HG03108 (cell line): ENCODE data around the gene CDC34.

Experiments
- ATAC-seq: cut with Tn5 transposase; IDR thresholded peaks from one replicate; pipeline ENCODE4 v1.9.1; 2021; ENCODE audit warnings: moderate library complexity; ENCODE audit not compliant: unreplicated experiment

Gene CDC34, protein sequence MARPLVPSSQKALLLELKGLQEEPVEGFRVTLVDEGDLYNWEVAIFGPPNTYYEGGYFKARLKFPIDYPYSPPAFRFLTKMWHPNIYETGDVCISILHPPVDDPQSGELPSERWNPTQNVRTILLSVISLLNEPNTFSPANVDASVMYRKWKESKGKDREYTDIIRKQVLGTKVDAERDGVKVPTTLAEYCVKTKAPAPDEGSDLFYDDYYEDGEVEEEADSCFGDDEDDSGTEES

DNA sequence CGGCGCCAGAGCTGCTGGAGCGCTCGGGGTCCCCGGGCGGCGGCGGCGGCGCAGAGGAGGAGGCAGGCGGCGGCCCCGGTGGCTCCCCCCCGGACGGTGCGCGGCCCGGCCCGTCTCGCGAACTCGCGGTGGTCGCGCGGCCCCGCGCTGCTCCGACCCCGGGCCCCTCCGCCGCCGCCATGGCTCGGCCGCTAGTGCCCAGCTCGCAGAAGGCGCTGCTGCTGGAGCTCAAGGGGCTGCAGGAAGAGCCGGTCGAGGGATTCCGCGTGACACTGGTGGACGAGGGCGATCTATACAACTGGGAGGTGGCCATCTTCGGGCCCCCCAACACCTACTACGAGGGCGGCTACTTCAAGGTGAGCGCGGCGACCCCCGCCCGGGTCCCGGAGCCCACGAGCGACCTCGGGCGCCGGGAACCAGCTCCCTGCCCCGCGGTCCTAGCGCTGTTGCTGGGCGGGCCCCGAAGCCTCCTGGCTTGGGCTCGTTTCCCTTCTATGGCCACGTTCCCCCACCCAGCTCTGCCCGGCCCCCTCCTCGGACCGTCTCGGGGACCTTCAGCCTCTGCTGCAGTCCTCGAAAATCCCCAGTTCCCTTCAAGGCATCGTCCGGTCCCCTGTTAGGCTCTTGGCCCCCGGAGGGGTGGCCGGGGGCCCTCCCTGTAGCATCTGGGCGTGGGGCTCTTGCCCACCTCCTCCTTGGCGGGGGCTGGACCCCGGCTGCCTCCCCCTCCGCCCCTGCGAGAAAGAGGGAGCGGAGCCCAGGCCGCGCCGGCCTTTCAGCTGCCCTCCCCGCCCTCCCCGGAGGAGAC, at the start of gene CDC34:
Gene CDC34, plus strand, starts transcription at position 8 of the 808 bp plus-strand sequence. Its CDS starts 172 bp downstream, at position 180.
- ATAC-seq = peak; percentile 19

DNA sequence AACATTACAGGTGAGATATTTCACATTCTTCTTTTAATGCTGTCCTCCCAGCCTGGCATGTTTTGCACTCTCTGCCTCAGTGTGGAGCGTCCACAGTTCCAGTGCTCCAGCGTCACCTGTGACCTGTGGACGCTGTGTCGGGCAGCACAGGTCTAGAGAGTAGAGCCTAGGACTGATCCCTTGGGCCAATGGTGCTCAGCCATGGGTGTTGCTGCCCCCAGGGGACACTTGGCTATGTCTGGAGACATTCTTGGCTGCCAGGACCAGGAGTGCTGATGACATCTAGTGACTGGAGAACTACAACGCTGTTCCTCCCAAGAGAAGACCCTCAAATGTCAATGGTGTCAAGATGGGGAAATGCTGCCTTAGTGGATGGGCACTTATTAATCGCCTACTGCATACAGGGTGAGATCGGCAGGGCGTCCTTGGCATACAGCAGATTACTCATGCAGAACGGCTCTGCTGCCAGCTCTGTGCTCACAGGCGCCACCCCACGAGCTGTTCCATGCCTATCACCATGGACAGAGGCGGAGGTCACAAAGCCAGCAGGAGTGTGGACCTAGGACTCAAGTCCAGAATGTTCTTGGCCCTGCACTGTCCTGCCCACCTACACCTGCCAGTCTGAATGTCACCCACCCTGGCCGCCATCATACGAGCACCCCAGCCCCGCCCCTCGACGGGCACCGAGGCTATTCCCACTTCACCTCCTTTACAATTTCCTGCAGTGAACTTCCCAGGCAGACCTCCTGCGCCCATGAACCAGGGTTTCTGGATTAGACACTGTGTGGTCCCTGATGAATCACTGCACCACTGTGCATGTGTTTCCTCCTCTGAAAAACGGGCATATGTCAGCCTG, 49.1 kb upstream of the CDC34 start:
- no peak for ATAC-seq

DNA sequence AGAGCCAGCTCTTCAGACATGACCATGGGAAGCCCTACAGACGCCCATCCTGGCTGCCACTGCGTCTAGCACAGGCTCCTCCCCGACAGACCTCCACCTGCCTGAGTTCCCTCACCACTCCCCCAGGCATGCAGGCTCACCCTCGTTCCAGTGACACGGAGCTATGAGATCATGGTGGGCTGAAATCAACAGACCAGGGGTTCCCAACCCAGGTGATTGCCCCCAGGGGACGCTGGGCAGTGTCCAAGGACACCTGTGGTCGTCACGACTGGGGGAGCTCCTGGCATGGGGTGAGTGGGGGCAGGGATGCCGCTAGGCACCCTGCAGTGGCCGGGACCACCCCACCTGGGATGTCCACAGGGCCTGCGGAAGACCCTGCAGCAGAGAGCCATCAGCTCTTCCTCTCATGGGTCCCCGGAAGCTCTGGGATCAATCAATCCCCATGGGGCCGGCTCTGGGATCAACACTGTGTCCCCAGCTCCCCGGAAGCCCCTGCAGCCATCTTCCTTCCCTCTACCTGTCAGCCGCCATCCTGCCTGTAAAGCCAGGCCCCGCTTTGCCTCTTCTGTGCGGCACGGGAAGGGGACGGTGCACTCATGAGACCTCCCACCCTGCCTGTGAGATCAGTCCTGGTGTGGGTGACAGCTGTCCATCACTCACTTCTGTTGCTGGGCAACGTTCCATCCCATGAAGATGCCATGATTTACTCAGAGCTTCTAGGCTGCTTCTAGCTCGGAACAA, 48.1 kb upstream of the CDC34 start:
- no peak for ATAC-seq

DNA sequence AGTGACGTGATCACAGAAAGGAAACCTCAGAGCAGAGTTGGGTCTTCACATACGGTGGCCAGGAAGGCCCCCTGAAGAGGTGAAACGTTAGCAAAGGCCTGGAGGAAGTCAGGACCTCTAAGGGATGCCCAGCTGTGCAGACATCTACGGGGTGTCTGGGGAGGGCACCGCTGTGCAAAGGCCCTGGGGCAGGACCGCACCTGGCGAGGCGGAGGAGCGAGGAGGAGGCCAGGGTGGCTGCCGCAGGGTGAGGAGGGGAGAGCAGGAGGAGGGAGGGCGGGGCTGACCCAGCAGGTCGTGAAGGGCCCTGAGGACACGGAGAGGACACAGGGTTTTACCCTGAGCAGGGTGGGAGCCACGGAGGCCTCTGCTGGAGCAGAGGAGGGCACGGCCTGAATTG, 47.1 kb upstream of the CDC34 start:
- no peak for ATAC-seq

DNA sequence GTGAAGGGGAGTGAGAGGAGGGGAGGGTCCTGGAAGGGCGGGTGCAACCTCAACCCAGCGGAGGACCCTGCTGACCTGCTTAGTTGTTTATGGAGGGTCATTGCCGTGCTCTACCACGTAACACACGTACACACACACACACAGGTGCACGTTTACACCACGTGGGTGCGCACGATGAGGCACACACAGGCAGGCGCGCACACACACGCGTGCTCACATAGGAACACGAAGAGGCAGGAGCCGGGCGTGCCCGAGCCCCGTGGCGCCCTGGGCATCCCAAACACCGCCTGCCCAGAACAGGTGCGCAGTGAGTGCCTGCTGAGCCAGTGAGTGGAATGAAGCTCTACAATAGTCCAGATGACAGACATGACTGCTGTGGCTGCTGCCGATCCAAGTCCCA, 46.5 kb upstream of the CDC34 start:
- ATAC-seq = no peak

DNA sequence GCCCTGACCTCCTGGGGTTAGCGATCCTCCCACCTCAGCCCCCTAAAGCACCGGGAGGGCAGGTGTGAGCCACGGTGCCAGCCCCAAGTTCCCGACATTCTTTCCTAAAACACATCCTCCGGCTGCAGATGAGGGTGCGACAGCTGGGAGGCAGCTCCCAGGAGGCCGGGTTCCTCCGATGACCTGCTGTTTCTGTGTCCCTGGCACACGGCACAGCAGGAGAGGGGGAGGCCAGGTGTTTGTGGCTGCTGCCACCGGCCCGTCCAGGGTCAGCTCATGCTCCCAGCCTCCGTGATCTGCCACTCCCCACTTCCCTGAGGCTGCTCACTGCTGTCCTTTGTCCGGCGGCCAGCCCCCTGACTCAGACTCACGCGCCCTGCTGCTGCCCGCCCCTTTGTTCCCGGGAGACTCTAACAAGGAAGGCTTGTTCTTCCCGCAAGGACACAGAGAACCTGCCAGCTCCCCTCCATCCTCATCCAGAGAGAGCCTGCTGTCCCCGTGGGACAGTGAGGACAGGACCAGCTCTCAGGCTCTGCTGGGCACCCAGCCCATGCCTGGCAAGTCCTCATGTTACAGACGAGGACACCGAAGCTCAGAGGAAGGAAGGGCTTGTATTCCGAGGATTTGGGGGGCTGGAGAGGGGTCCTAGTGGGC, 45.9 kb upstream of the CDC34 start:
- ATAC-seq = no peak

DNA sequence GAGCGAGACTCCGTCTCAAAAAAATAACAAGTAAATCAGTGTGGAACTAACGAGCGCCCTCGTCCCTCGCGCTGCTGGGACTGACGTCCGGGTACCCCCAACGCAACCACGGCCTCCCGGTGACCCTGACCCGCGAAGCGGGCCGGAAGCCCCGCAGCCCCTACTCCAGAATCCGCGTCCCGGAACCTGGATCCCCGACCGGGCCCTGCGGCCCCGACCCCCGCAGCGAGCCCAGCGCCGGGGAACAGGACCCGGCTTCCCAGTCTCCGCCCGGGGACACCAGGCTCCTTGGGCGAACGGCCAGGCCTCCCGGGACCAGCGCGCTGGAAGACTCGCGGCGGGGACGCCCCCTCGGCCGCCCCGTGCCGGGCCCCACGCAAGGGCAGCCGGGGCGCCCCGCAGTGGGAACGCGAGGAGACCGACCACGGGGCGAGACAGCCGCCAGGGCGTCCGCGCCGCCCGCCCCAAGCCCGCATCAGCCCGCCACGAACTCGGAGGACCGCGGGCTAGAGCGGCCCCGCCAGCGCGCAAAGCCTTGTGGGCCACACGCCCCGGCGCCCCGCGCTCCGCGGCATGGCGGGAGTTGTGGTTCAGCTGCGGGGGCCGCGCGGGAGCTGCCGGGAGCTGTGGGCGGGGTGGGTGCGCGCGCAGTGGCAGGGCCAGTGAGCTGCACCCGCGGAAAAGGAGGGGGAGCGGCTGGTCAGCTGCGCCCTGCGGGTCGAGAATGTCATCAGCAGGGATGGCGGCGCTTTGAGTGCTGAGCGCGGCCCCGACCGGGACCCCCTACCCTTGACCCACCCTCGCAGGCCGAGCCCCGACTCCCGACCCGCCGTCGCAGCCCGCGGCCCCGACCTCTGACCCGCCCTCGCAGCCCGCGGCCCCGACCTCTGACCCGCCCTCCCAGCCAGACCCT, 42.8 kb upstream of the CDC34 start:
- ATAC-seq = peak; percentile 88

DNA sequence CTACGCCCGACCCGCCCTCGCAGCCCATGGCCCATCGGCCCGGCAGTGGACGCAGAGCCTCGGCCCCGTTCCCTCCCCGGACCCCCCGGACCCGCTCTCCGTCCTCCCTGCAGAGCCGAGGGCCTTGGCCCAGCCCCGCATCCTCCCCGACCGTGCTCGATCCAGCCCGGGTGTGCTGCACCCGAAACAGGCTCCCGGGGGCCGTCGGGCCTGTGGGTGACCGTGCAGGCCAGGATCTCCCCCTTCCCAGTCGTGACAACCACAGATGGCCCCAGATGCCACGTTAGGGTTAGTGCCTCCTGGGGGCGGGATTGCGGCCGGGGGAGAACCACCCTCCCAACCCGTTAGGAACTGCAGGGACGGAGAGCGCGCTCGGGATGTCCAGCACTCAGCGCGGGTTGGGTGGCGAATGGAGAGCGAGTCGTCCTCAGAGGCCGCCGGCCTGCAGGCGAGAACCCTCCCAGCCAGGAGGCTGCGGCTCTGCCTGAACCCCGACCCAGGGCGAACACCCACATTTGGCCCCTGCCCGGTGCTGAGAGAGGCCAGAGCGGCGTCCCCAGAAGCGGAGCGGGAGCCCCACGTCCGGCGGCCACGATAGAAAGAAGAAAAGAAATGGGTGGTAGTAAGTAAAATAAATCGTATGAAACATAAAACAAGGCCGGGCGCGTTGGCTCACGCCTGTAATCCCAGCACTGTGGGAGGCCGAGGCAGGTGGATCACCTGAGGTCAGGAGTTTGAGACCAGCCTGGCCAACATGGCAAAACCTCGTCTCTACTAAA, 42.0 kb upstream of the CDC34 start:
- ATAC-seq = peak; percentile 18

DNA sequence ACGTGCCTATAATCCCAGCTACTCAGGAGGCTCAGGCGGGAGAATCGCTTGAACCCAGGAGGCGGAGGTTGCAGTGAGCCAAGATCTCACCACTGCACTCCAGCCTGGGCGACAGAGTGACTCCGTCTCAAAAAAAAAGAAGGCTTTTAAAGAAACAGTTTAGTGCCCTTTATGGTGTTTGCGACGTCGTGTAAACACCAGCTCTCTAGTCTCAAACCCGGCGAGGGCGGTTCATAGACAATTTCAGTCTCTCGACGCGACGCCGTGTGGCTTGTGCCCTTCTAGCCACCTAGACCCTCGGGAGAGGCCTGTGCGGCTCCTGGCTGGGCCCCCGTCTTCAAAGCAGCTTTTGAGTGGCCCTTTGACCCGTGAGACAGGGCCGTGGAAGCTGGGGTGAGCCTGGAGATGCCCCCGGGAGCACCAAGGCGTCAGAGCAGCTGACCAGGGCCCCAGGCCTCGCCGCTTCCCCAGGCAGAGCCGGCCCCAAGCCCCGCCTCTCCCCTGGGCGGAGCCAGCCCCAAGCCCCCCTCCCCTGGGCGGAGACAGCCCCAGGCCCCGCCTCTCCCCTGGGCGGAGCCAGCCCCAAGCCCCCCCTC, 40.3 kb upstream of the CDC34 start:
- no peak for ATAC-seq

DNA sequence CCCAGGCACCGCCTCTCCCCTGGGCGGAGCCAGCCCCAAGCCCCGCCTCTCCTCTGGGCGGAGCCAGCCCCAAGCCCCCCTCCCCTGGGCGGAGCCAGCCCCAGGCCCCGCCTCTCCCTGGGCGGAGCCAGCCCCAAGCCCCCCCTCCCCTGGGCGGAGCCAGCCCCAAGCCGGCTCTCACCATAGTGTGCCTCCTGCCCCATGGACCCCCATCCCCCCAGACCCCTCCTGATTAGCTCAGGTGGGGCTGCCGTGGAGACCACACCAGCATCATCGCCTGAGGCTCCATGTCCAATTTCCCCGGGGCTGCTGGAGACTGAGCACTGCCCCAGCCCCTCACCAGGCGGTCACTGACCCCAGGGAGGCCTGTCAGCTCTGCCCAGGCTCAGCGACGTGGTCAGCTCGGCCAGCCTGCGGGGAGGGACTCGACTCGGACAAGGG, 39.4 kb upstream of the CDC34 start:
- ATAC-seq = no peak

DNA sequence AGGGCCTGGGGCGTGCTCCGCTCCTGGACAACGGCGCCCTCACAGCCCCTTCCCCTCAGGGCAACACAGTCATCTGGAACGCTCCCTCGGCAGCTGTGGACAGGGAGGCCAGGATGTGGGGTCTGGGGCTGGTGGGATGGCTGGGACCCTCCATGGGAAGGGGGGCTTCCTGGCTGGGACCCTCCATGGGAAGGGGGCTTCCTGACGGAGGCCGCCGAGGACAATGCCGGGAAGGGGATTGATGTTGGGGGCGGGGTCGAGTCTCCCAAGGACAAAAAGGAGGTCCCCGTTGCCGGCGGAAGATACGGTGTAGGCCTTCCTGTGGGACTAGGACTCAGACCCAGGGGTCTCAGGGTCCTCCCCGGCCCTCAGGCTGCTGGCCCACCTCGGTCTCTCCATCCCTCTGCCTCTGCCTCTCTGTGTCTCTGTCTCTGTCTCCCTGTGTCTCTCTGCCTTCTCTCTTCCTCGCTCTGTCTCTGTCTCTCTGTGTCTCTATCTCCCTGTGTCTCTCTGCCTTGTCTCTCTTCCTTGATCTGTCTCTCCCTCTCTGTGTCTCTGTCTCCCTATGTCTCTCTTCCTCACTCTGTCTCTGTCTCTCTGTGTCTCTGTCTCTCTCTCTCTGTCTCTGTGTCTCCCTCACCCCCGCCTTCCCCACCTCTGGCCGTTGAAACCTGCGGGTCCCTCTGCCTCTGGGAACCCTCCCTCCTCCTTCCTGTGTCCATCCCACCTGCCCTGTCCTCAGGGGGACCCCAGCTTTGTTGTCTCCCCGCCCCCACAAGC, 38.0 kb upstream of the CDC34 start:
- no peak for ATAC-seq

DNA sequence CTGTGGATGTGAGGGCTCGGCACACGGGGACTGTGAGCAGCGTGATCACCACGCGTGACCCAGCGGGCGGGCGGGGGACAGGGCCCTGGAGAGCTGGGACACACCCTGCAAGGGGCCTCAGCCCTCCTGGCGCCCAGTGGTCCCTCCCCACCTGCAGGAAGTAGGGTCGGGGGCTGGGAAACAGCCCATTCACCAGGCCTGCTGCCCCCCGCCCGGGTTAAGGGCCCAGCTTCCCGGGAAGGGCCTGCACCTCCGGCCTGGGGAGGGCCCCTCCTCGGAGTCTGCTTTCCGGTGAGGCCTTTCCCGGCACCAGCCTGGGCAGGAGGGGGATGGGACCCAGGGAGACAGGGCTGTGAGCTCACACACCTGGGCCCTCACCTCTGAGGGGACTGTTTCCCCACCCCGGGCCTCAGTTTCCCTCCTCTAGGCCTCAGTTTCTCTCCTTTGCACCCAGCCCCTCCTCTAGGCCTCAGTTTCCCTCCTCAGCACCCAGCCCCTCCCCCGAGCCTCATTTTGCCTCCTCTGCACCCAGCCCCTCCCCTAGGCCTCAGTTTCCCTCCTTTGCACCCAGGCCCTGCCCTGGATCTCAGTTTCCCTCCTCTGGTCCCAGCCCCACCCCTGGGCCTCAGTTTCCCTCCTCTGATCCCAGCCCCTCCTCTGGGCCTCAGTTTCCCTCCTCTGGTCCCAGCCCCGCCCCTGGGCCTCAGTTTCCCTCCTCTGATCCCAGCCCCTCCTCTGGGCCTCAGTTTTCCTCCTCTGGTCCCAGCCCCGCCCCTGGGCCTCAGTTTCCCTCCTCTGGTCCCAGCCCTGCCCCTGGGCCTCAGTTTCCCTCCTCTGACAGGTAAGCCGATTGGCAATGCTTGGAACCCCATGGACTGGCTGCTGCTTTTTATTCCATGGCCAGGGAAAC, 37.1 kb upstream of the CDC34 start:
- no peak for ATAC-seq

DNA sequence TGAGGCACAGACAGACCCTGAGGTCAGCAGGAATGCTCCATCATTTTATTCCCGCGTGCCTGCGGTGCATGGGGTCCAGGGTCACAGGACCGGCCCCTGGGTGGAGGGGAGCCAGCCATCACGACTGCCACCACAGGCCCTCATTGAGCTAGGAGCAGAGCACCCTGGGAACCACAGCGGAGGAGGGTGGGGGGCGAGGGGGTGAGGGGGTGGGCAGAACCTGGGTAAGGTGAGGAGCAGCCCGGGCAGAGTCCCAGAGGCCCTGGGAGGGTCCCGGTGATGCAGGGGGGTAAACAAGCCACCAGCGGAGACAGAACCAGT, 36.5 kb upstream of the CDC34 start:
- no peak for ATAC-seq

DNA sequence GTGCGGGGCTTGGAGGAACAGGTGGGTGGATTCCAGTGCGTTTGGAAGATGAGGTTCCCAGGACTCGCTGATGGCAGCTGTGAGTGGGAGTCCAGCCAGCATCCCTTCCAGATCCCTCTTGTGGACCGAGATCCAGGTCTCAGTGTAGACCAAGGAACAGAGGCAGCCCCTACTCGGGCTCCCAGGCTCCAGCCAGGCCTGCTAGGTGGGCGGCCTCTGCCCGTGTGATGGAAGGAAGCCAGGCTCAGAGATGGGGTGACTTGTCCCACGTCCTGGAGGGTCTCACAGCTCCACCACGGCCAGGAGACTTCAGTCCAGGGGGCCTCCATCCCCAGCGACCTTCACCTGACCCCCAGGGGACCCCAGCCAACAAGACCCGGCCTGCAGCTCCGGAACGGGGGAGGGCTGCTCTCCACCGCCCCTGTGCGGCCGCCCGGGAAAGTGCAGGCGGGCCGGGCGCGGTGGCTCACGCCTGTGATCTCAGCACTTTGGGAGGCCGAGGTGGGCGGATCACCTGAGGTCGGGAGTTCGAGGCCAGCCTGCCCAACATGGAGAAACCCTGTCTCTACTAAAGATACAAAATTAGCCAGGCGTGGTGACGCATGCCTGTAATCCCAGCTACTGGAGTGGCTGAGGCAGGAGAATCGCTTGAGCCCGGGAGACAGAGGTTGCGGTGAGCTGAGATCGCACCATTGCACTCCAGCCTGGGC, 36.0 kb upstream of the CDC34 start:
- no peak for ATAC-seq

DNA sequence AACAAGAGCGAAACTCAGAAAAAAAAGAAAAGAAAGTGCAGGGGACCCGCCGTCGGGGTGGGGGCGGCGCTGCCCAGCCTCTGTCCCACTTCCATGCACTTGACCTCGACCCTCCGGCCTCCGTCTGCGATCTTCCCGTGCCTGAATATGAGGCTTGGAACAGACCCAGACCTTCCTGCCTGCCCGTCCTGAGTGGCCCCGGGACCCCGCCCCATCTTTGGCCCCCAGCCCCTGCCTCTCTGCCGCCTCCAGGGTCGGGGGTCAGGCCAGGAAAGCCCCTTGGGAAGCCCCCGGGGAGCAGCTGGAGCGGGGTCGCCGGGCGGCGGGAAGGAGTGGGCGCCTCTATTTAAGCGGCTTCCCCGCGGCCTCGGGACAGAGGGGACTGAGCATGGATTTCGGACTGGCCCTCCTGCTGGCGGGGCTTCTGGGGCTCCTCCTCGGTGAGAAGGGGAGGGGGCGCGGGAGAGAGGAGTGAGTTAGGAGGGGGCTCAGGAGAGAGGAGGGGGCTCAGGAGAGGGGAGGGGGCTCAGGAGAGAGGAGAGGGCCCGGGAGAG, 35.4 kb upstream of the CDC34 start, which contains the start of gene MADCAM1:
Gene MADCAM1, plus strand, starts transcription at position 375 of the 554 bp plus-strand sequence. Its CDS starts 14 bp downstream, at position 389.
- no peak for ATAC-seq
